T-helper 22 cell (primary cell): Measurements from ENCODE around the gene GCDH.
"Not testable (repeated sequence)": the region's sequence is repeated elsewhere in the genome, so short reads cannot be mapped to it uniquely, and the experiment has no call there.

Experiments used
- DNase-seq: peaks from one replicate; pipeline ENCODE4 v3.0.0-alpha.2; 2020; ENCODE audit warnings: low read depth

GCDH gene

GRCh38 chr19:12872941-12873890 lies 17.7 kb upstream of the GCDH start:
- peak; percentile 36 for DNase-seq

GRCh38 chr19:12873891-12874745 lies 16.8 kb upstream of the GCDH start:
- DNase-seq = no peak

GRCh38 chr19:12875086-12875485 lies 15.9 kb upstream of the GCDH start:
- no peak for DNase-seq

- DNase-seq = no peak
These were observed 10.3 kb upstream of the GCDH start for GRCh38 chr19:12880551-12881171.

GRCh38 chr19:12881172-12881808 lies 9.7 kb upstream of the GCDH start, which contains the start of gene DNASE2:
Gene DNASE2, minus strand, starts transcription at chr19:12881449. Its CDS starts 74 bp downstream, at chr19:12881375.
- DNase-seq = peak; percentile 79

GRCh38 chr19:12882589-12882988 lies 8.4 kb upstream of the GCDH start:
- no peak for DNase-seq

- no peak for DNase-seq
These were observed 6.8 kb upstream of the GCDH start for GRCh38 chr19:12884202-12884601.

GRCh38 chr19:12884627-12884925 lies 6.4 kb upstream of the GCDH start:
- DNase-seq = no peak

GRCh38 chr19:12884926-12885748 lies 5.8 kb upstream of the GCDH start:
- DNase-seq = peak; percentile 68

- DNase-seq = no peak
These were observed 5.0 kb upstream of the GCDH start for GRCh38 chr19:12885749-12886650.

GRCh38 chr19:12886651-12886968 lies 4.3 kb upstream of the GCDH start:
- no peak for DNase-seq

- DNase-seq = no peak
These were observed 3.8 kb upstream of the GCDH start, which contains the start of gene KLF1 for GRCh38 chr19:12886969-12887747. Gene KLF1, minus strand, starts transcription at chr19:12887201. Its CDS starts 61 bp downstream, at chr19:12887140.

GRCh38 chr19:12888006-12888603 lies 2.9 kb upstream of the GCDH start:
- no peak for DNase-seq

- DNase-seq = not testable (repeated sequence)
These were observed 617 bp upstream of the GCDH start for GRCh38 chr19:12890299-12890786.

GRCh38 chr19:12891553-12892021 lies 627 bp downstream of the GCDH start:
- DNase-seq = no peak

GRCh38 chr19:12893582-12893981 lies 2.6 kb downstream of the GCDH start:
- DNase-seq = no peak

- no peak for DNase-seq
These were observed 5.5 kb downstream of the GCDH start for GRCh38 chr19:12896460-12896859.

- no peak for DNase-seq
These were observed 9.0 kb downstream of the GCDH start for GRCh38 chr19:12899891-12900518.
